Measurements from ENCODE around the gene LAMTOR4. TPM values are rescaled to one million over a fixed set of nuclear protein-coding genes. Genes with fewer than 3 reads are reported as not detected.
"Not testable (repeated sequence)": the region's sequence is repeated elsewhere in the genome, so short reads cannot be mapped to it uniquely, and the experiment has no call there.

The LAMTOR4 gene
- total and polyA plus RNA-seq, 10 of the 15 experiments (the other 5 are each of a cell fraction or from before 2014, with no cell fraction given), result 73.4 to 297 (median 196) TPM

DNA sequence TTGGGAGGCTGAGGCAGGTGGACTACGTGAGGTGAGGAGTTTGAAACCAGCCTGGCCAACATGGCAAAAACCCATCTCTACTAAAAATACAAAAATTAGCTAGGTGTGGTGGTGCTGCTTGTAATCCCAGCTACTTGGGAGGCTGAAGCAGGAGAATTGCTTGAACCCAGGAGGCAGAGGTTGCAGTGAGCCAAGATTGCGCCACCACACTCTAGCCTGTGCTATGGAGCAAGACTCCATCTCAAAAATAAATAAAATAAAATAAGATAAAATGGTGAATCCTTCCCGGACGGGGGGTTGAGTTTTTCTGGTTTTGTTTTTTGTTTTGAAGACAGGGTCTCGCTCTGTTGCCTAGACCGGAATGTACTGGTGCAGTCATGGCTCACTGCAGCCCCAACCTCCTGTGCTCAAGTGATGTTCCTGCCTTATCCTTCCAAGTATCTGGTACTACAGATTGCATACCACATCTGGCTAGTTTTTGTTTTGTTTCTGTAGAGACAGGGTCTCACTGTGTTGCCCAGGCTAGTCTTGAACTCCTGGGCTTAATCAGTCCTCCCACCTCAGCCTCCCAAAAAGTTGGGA, 43.7 kb downstream of the LAMTOR4 start:
- peak overlapping the region; percentile 42 for H3K27ac ChIP-seq (ENCODE audit: control insufficient read depth, insufficient read depth)
- RAD21 ChIA-PET (ENCODE audit: unreplicated experiment), result interaction anchor here (4.5 kb wide), 1 partner anchor 18 kb away, joined by 30 read pairs; no protein-coding TSS in a partner anchor
- intact Hi-C loops (cut with micrococcal nuclease; ENCODE audit: unreplicated experiment), result not testable (repeated sequence)

GRCh38 chr7:100192969-100193368, 44.3 kb downstream of the LAMTOR4 start:
- Histone ChIP-seq H4K20me1 (ENCODE audit: control insufficient read depth, insufficient read depth) (no peaks in the 10 kb centered on the region), H2AFZ (ENCODE audit: control insufficient read depth, low read depth, low read length) (no peak overlapping the region), H3K4me2 (ENCODE audit: control insufficient read depth, insufficient read depth) (no peak overlapping the region), H3K9ac (ENCODE audit: control insufficient read depth, insufficient read depth, low read length) (no peak overlapping the region), H3K4me1 (ENCODE audit: control insufficient read depth, insufficient read depth, low read length) (peaks cover 37% of the 10 kb centered on the region), H3K4me3 (no peak overlapping the region), H3K27ac (ENCODE audit: control insufficient read depth, insufficient read depth) (peak overlapping the region; percentile 42), H3K36me3 (ENCODE audit: control insufficient read depth in 2 of 2, insufficient read depth in 2 of 2, low read length in 1 of 2) (no peaks in the 10 kb centered on the region), H3K9me3 (replicated peaks; ENCODE audit: control insufficient read depth, insufficient read depth, low read length) (no peaks in the 10 kb centered on the region), H3K27me3 (replicated peaks in 1 of 2; ENCODE audit: control insufficient read depth in 2 of 2, insufficient read depth in 2 of 2, low read length in 1 of 2) (no peaks in the 10 kb centered on the region), H3K79me2 (ENCODE audit: control insufficient read depth, insufficient read depth, low read length) (no peaks in the 10 kb centered on the region)
- intact Hi-C loops (cut with micrococcal nuclease; ENCODE audit: unreplicated experiment) (no loop called here), in situ Hi-C loops (cut with MboI) (no loop called here)
- ChIA-PET RAD21 (ENCODE audit: unreplicated experiment) (interaction anchor here (0.8 to 4.5 kb wide), 4 partner anchors 10 to 60 kb away, joined by 3 to 30 read pairs (median 4); partner anchors contain the start of gene LAMTOR4), POLR2A (interaction anchor here (5.8 kb wide), 1 partner anchor 16 kb away, joined by 60 read pairs; no protein-coding TSS in a partner anchor), SMC1A (ENCODE audit: uncharacterized antibody, unreplicated experiment) (interaction anchor here (0.6 to 7.0 kb wide), 10 partner anchors 10 to 184 kb away, joined by 3 to 112 read pairs (median 4); partner anchors contain the start of genes LAMTOR4 and PVRIG), CTCF (interaction anchor here (0.9 to 7.0 kb wide), 5 partner anchors 10 to 60 kb away, joined by 4 to 65 read pairs (median 10); no protein-coding TSS in a partner anchor)
- no TSS peak for BruUV-seq (replicated peaks)
- DNase-seq (ENCODE audit: low read depth, low spot score), result no peak
- no peak for ATAC-seq
- WGBS (ENCODE audit: insufficient coverage, insufficient replicate concordance, low lambda C conversion rate, missing lambda C conversion rate), result 83% methylated on average over 3 of the region's 3 CpGs
- FAIRE-seq, result no peak
- TF ChIP-seq, protein P1, sequence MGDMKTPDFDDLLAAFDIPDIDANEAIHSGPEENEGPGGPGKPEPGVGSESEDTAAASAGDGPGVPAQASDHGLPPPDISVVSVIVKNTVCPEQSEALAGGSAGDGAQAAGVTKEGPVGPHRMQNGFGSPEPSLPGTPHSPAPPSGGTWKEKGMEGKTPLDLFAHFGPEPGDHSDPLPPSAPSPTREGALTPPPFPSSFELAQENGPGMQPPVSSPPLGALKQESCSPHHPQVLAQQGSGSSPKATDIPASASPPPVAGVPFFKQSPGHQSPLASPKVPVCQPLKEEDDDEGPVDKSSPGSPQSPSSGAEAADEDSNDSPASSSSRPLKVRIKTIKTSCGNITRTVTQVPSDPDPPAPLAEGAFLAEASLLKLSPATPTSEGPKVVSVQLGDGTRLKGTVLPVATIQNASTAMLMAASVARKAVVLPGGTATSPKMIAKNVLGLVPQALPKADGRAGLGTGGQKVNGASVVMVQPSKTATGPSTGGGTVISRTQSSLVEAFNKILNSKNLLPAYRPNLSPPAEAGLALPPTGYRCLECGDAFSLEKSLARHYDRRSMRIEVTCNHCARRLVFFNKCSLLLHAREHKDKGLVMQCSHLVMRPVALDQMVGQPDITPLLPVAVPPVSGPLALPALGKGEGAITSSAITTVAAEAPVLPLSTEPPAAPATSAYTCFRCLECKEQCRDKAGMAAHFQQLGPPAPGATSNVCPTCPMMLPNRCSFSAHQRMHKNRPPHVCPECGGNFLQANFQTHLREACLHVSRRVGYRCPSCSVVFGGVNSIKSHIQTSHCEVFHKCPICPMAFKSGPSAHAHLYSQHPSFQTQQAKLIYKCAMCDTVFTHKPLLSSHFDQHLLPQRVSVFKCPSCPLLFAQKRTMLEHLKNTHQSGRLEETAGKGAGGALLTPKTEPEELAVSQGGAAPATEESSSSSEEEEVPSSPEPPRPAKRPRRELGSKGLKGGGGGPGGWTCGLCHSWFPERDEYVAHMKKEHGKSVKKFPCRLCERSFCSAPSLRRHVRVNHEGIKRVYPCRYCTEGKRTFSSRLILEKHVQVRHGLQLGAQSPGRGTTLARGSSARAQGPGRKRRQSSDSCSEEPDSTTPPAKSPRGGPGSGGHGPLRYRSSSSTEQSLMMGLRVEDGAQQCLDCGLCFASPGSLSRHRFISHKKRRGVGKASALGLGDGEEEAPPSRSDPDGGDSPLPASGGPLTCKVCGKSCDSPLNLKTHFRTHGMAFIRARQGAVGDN (IDR thresholded peaks at IDR 0.05), result no peak
- TF ChIP-seq ASH2L (IDR thresholded peaks at IDR 0.05; ENCODE audit: borderline replicate concordance, low read depth) (no peak), SMARCA5 (IDR thresholded peaks at IDR 0.05) (no peak), ZSCAN29 (IDR thresholded peaks at IDR 0.05) (no peak), CREB1 (IDR thresholded peaks at IDR 0.05; ENCODE audit: low read depth) (no peak)
- TF ChIP-seq, protein P2, sequence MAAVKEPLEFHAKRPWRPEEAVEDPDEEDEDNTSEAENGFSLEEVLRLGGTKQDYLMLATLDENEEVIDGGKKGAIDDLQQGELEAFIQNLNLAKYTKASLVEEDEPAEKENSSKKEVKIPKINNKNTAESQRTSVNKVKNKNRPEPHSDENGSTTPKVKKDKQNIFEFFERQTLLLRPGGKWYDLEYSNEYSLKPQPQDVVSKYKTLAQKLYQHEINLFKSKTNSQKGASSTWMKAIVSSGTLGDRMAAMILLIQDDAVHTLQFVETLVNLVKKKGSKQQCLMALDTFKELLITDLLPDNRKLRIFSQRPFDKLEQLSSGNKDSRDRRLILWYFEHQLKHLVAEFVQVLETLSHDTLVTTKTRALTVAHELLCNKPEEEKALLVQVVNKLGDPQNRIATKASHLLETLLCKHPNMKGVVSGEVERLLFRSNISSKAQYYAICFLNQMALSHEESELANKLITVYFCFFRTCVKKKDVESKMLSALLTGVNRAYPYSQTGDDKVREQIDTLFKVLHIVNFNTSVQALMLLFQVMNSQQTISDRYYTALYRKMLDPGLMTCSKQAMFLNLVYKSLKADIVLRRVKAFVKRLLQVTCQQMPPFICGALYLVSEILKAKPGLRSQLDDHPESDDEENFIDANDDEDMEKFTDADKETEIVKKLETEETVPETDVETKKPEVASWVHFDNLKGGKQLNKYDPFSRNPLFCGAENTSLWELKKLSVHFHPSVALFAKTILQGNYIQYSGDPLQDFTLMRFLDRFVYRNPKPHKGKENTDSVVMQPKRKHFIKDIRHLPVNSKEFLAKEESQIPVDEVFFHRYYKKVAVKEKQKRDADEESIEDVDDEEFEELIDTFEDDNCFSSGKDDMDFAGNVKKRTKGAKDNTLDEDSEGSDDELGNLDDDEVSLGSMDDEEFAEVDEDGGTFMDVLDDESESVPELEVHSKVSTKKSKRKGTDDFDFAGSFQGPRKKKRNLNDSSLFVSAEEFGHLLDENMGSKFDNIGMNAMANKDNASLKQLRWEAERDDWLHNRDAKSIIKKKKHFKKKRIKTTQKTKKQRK (IDR thresholded peaks at IDR 0.05; ENCODE audit: low read depth, low read length), result no peak

More for the DNA sequence above, 43.7 kb downstream of the LAMTOR4 start:
- ChIA-PET POLR2A (interaction anchor here (5.8 kb wide), 1 partner anchor 17 kb away, joined by 60 read pairs; no protein-coding TSS in a partner anchor), SMC1A (ENCODE audit: uncharacterized antibody, unreplicated experiment) (interaction anchor here (0.6 to 7.0 kb wide), 4 partner anchors 17 to 184 kb away, joined by 3 to 112 read pairs (median 20); partner anchors contain the start of gene PVRIG), CTCF (interaction anchor here (3.0 to 7.0 kb wide), 3 partner anchors 17 to 59 kb away, joined by 10 to 65 read pairs (median 56); no protein-coding TSS in a partner anchor)
- Histone ChIP-seq H3K4me1 (ENCODE audit: control insufficient read depth, insufficient read depth, low read length) (peaks cover 37% of the 10 kb centered on the region), H3K9ac (ENCODE audit: control insufficient read depth, insufficient read depth, low read length) (peak overlapping the region; percentile 12; the same call in 1 of the 2 replicates), H3K4me2 (ENCODE audit: control insufficient read depth, insufficient read depth) (peak overlapping the region; percentile 20; the same call in 1 of the 2 replicates), H2AFZ (ENCODE audit: control insufficient read depth, low read depth, low read length) (peak overlapping the region; percentile 70)
- H3K9me3 ChIP-seq (replicated peaks; ENCODE audit: control insufficient read depth, insufficient read depth, low read length); DNase-seq (ENCODE audit: low read depth, low spot score); H3K36me3 ChIP-seq (ENCODE audit: control insufficient read depth in 2 of 2, insufficient read depth in 2 of 2, low read length in 1 of 2); BruUV-seq (replicated peaks); H3K4me3 ChIP-seq; H3K27me3 ChIP-seq (replicated peaks in 1 of 2; ENCODE audit: control insufficient read depth in 2 of 2, insufficient read depth in 2 of 2, low read length in 1 of 2); FAIRE-seq; H3K79me2 ChIP-seq (ENCODE audit: control insufficient read depth, insufficient read depth, low read length); in situ Hi-C loops (cut with MboI); H4K20me1 ChIP-seq (ENCODE audit: control insufficient read depth, insufficient read depth); ATAC-seq: not testable (repeated sequence)
- 0 out of 2 replicates have a peak, but pooled peaks have one; percentile 4 for TF ChIP-seq YY1 (IDR thresholded peaks at IDR 0.05; ENCODE audit: low read depth, low read length)
- WGBS (ENCODE audit: insufficient coverage, insufficient replicate concordance, low lambda C conversion rate, missing lambda C conversion rate), result 96% methylated on average over 6 of the region's 6 CpGs

Data from GM12878 (cell line).